Stimulated activated CD4-positive, alpha-beta T cell treated with anti-CD3 and anti-CD28 coated beads, Interleukin-1b, Interleukin-23, amount 100 ng/mL, for 48 hours (primary cell): ENCODE data around the gene RNF217.
"Not testable (repeated sequence)": the region's sequence is repeated elsewhere in the genome, so short reads cannot be mapped to it uniquely, and the experiment has no call there.

Source experiments
- DNase-seq: peaks from one replicate; pipeline ENCODE4 v3.0.0-alpha.2; 2020

Gene RNF217

GRCh38 chr6:124961777-124962638 is at the start of gene RNF217:
Gene RNF217, plus strand, starts transcription at chr6:124962437. Its CDS starts 108 bp downstream, at chr6:124962545.
- peak; percentile 3 for DNase-seq

DNA sequence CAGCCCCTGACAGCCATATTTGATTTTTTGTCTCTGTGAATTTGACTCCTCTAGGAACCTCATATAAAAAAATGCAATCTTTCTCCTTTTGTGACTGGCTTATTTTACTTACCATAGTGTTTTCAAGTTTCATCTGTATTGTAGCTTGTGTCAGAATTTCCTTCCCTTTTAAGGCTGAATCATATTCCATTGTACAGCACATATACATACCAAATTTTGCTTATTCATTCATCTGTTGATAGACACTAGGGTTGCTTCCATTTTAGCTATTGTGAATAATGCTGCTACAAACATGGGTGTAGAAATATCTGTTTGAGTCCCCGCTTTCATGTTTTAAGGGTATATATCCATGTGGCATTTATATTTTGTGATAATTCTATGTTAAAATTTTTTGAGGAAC is 49.2 kb upstream of the RNF217 start:
- no peak for DNase-seq

GRCh38 chr6:124917769-124918168 is 44.5 kb upstream of the RNF217 start:
- no peak for DNase-seq

DNA sequence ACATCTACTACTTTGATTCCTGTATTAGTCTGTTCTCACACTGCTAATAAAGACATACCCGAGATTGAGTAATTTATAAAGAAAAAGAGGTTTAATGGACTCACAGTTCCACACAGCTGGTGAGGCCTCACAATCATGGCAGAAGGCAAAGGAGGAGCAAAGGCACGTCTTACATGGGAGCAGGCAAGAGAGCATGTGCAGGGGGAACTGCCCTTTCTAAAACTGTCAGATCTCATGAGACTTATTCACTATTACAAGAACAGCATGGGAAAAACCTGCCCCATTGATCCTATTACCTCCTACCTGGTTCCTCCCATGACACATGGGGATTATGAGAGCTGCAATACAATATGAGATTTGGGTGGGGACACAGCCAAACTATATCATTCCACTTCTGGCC is 42.5 kb upstream of the RNF217 start:
- not testable (repeated sequence) for DNase-seq

- DNase-seq = no peak
Observed at GRCh38 chr6:124924333-124924759, 37.9 kb upstream of the RNF217 start.

GRCh38 chr6:124926435-124926834 is 35.8 kb upstream of the RNF217 start:
- no peak for DNase-seq

DNA sequence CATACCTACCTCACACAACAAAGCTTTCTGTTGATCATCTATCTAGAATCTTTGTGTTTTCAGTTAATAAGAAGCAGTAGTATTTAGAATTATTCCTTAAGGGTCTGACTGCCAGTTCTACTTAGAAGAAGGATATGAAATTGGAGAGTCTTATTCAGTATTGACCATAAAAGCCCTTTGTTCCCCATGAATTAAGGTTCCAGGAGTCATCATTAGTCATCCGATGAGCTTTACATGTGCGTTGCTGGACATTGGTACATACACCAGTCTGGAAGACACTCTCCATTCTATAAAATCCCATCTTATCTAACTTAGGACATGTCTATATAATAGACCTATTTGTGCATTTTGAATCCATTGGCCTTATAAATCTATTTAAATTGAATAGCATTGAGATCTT is 34.4 kb upstream of the RNF217 start:
- no peak for DNase-seq

- DNase-seq = no peak
Observed at GRCh38 chr6:124928851-124929250, 33.4 kb upstream of the RNF217 start.

DNA sequence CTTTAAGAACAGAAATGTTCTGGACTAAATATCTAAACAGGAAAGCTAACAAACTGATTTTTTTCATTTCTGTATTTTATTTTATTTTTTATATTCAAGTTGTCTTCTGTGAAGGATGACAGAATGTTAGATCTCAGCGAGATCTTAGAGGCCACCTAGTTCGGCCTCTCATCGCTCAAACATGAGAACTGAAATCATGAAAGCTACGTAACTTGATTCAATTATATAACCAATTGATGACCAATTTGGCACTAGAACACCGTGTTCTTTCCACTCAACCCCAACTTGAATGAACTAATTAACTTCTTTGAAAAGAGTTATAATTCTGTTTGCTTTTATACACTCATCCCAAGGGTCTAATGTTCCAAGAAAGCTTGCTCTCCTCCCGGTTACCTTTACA is 24.6 kb upstream of the RNF217 start:
- no peak for DNase-seq

GRCh38 chr6:124941259-124941658 is 21.0 kb upstream of the RNF217 start:
- no peak for DNase-seq

DNA sequence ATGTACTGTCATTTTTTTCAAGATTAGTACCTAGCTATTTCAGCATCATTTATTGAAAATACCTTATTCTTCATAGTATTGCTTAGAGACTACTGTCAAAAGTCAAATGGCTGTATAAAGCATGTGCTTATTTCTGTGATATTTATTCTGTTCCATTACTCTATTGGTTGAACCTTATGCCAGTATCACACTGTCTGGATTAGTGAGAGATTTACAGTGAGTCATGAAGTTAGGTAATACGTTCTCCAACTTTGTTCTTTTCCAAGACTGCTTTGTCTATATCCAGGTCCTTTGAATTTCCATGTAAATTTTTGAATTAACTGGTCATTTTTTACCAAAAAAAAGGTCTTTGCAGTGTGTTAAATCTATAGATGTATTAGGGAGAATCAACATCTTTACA is 18.6 kb upstream of the RNF217 start:
- DNase-seq = no peak

DNA sequence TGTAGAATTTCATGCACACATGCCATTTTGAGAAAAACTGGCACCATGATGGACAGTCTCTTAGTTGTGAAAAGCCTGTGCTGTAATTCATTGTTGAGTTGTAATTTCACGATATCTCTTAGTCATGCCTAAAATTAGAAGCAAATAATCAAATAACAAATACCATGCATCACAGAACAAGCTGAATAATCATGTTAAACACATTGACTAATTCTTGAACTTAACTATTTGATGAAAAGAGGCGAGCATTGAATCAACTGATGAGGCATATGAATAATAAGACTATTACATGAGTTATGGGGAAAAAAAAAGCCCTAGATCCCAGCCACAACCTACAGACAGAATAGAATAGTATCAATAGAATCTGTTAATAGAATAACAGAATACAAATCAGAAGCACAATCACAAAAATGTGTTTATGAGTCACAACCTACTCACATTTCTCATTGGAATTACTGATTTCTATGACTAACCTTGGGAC is 14.2 kb upstream of the RNF217 start:
- no peak for DNase-seq

- no peak for DNase-seq
Observed at GRCh38 chr6:124949706-124950105, 12.5 kb upstream of the RNF217 start.

GRCh38 chr6:124953808-124954207 is 8.4 kb upstream of the RNF217 start:
- DNase-seq = no peak

GRCh38 chr6:124955108-124955856 is 7.0 kb upstream of the RNF217 start:
- DNase-seq = no peak

- no peak for DNase-seq
Observed at GRCh38 chr6:124956018-124956417, 6.2 kb upstream of the RNF217 start.

GRCh38 chr6:124958149-124958548 is 4.1 kb upstream of the RNF217 start:
- no peak for DNase-seq

GRCh38 chr6:124958759-124959354 is 3.4 kb upstream of the RNF217 start:
- no peak for DNase-seq

- DNase-seq = no peak
Observed at GRCh38 chr6:124960757-124961463, 1.3 kb upstream of the RNF217 start.

GRCh38 chr6:124961464-124961776 is 817 bp upstream of the RNF217 start:
- DNase-seq = no peak

DNA sequence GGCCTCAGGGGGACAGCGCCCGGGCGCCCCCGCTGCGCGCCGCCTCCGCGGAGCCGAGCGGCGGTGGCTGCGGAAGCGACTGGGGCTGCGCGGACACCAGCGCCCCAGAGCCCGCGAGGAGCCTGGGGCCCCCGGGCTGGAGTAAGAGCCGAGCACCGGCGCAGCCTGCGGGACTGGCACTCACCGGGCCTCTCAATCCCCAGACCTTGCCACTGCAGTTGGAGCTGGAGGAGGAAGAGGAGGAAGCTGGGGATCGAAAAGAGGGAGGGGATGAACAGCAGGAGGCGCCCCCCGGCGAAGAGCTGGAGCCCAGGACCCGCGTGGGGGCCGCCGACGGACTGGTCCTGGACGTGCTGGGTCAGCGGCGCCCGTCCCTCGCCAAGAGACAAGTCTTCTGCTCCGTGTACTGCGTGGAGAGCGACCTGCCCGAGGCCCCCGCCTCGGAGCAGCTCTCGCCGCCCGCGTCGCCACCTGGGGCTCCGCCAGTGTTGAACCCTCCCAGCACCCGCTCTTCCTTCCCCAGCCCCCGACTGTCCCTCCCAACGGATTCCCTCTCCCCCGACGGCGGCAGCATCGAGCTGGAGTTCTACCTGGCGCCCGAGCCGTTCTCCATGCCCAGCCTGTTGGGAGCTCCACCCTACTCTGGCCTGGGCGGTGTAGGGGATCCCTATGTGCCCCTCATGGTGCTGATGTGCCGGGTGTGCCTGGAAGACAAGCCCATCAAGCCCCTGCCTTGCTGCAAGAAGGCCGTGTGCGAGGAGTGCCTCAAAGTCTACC is 590 bp downstream of the RNF217 start:
- no peak for DNase-seq

- no peak for DNase-seq
Observed at GRCh38 chr6:124963416-124963785, 1.2 kb downstream of the RNF217 start.
